WERI-Rb-1 (cell line): ENCODE measurements around the gene ADAMTS15.

Experiments
- DNase-seq: peaks from one replicate; pipeline ENCODE4 v3.0.0-alpha.2; 2020
- H3K27ac ChIP-seq: fragments of 250-450 bp; sonication (Bioruptor Pico); 2 replicates; pipeline ENCODE4 v1.5.1; 2020; ENCODE audit warnings: mild to moderate bottlenecking, moderate library complexity
- H3K27me3 ChIP-seq: fragments of 250-450 bp; sonication (Bioruptor Pico); 2 replicates; pipeline ENCODE4 v1.5.1; 2021; ENCODE audit warnings: mild to moderate bottlenecking, low read depth, moderate library complexity; ENCODE audit not compliant: insufficient read depth, severe bottlenecking
- H3K36me3 ChIP-seq: fragments of 250-450 bp; sonication (Bioruptor Pico); 2 replicates; pipeline ENCODE4 v1.5.1; 2020; ENCODE audit warnings: mild to moderate bottlenecking, moderate library complexity
- H3K4me3 ChIP-seq: 2 replicates; pipeline ENCODE4 v1.5.1; 2011; ENCODE audit warnings: low read depth, mild to moderate bottlenecking, control low read depth, low read length
- H3K9me3 ChIP-seq: fragments of 250-450 bp; sonication (Bioruptor Pico); 2 replicates; pipeline ENCODE4 v1.5.1; 2021; ENCODE audit warnings: mild to moderate bottlenecking, moderate library complexity; ENCODE audit not compliant: severe bottlenecking
- TF ChIP-seq, protein P1 (sequence below): IDR thresholded peaks from 2 replicates; pipeline ENCODE4 v1.5.1; 2011; ENCODE audit warnings: low read depth, mild to moderate bottlenecking, control low read depth, inconsistent platforms, low read length

ADAMTS15 gene

GRCh38 chr11:130449310-130449990, 1.0 kb downstream of the ADAMTS15 start:
- Histone ChIP-seq H3K27me3 (no peaks in the 10 kb centered on the region), H3K9me3 (no peaks in the 10 kb centered on the region), H3K27ac (no peak overlapping the region), H3K36me3 (no peaks in the 10 kb centered on the region), H3K4me3 (peak overlapping the region; percentile 49)
- TF ChIP-seq, protein P1, sequence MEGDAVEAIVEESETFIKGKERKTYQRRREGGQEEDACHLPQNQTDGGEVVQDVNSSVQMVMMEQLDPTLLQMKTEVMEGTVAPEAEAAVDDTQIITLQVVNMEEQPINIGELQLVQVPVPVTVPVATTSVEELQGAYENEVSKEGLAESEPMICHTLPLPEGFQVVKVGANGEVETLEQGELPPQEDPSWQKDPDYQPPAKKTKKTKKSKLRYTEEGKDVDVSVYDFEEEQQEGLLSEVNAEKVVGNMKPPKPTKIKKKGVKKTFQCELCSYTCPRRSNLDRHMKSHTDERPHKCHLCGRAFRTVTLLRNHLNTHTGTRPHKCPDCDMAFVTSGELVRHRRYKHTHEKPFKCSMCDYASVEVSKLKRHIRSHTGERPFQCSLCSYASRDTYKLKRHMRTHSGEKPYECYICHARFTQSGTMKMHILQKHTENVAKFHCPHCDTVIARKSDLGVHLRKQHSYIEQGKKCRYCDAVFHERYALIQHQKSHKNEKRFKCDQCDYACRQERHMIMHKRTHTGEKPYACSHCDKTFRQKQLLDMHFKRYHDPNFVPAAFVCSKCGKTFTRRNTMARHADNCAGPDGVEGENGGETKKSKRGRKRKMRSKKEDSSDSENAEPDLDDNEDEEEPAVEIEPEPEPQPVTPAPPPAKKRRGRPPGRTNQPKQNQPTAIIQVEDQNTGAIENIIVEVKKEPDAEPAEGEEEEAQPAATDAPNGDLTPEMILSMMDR, result no peak
- no peak for DNase-seq

DNA sequence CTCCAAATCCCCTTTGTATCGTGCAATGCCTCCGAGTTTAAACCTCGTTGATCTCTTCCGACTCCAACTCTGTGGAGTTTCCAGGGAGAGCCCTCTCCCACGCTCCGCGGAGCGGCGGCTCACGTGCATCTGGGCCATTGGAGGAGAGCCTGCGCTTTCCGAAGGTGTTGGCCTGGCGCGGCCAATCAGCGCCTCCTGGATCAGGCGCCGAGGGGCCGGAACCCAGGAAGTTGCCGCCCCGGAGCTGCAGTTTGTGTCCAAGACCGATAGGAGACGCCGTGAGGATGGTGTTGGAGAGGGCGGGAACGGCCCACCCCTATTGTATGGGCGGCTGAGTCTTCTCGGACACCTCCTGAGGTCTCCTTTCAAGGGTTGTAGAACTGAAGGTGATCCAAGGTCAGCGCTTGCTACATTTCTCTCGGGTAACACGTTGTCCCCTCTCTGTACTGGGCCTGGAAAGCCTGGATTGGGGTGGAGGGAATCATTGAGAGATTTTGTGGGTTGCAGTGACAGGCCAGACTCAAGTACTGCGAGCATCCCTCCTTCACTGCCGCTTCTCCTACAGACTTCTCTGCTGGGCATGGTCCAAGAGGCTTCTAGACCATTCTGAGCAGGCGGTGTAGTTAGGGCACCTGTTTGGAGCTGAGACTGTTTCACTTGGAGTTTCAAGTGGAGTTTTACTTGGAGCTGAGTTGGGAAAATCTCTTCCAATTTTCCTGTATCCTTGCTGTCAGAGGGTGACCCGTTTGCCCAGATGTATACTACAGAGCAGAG, 1.7 kb downstream of the ADAMTS15 start:
- Histone ChIP-seq H3K9me3 (no peaks in the 10 kb centered on the region), H3K4me3 (peak overlapping the region; percentile 49), H3K36me3 (no peaks in the 10 kb centered on the region), H3K27me3 (no peaks in the 10 kb centered on the region), H3K27ac (no peak overlapping the region)
- TF ChIP-seq, protein P1, result peak; percentile 91
- peak; percentile 89 for DNase-seq

GRCh38 chr11:130451231-130452019, 3.0 kb downstream of the ADAMTS15 start:
- H3K27me3 ChIP-seq, result no peaks in the 10 kb centered on the region
- H3K9me3 ChIP-seq, result no peaks in the 10 kb centered on the region
- DNase-seq, result no peak
- H3K36me3 ChIP-seq, result no peaks in the 10 kb centered on the region
- no peak overlapping the region for H3K27ac ChIP-seq
- TF ChIP-seq, protein P1, result no peak
- H3K4me3 ChIP-seq, result no peak overlapping the region

- H3K9me3 ChIP-seq, result no peaks in the 10 kb centered on the region
- no peak overlapping the region for H3K27ac ChIP-seq
- no peaks in the 10 kb centered on the region for H3K36me3 ChIP-seq
- TF ChIP-seq, protein P1, result no peak
- no peak overlapping the region for H3K4me3 ChIP-seq
- DNase-seq, result no peak
- no peaks in the 10 kb centered on the region for H3K27me3 ChIP-seq
Observed at GRCh38 chr11:130452176-130452575, 3.7 kb downstream of the ADAMTS15 start.

- H3K36me3 ChIP-seq, result no peaks in the 10 kb centered on the region
- no peaks in the 10 kb centered on the region for H3K9me3 ChIP-seq
- no peaks in the 10 kb centered on the region for H3K27me3 ChIP-seq
- no peak overlapping the region for H3K27ac ChIP-seq
- H3K4me3 ChIP-seq, result no peak overlapping the region
- TF ChIP-seq, protein P1, result no peak
- DNase-seq, result no peak
Observed at GRCh38 chr11:130452940-130453339, 4.5 kb downstream of the ADAMTS15 start.
